Measurements from ENCODE around the gene CSTF1. TPM values are rescaled to one million over a fixed set of nuclear protein-coding genes. Genes with fewer than 3 reads are reported as not detected.

Gene CSTF1
- total and polyA plus RNA-seq, 12 donors = 5.1 to 53.1 (median 32.8) TPM

DNA sequence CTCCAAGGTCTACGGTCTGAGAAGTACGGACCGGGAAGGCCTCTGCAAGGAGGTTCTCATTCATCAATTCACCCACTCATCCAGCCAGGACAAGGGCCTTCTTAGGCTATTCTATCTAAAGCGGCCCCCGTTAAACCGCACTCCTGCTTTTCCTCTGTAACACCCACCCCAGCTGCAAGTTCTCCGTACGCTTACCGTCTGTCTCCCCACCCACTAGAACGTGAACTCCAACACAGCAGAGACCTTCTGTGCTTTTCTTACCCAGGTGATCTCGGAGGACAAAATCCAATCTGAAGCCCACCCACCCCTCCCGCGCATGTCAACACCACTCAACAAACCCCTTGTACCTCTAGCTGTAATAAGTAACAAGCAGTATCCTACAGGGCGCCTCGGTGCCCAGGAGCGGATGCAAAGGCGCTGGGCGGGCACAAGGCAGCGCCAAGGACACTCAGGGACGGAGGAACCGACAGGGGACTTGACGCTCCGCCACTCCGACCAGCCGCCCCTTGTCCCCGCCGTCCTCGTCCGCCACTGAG lies 781 bp upstream of the CSTF1 start:
- H3K27ac ChIP-seq = peak overlapping the region in 4 of 5 donors; percentile 66 to 94 (median 78)
- no peaks in the 10 kb centered on the region for H3K9me3 ChIP-seq (replicated peaks in 1 of 3)
- intact Hi-C loops (cut with DNase I) = loop anchor here (5.0 to 10.0 kb wide), 2 partner anchors 73 to 76 kb away; partner anchors contain the start of gene RTF2 (in 2 of the 2)
- H3K4me1 ChIP-seq (replicated peaks in 1 of 2) = peaks cover 11 to 29% of the 10 kb centered on the region in 2 donors
- H3K4me3 ChIP-seq = peak overlapping the region in 3 of 4 donors; percentile 62 to 83 (median 65)
- peaks cover 0 to 15% of the 10 kb centered on the region in 2 donors for H3K36me3 ChIP-seq (replicated peaks in 1 of 2)
- no peaks in the 10 kb centered on the region for H3K27me3 ChIP-seq
- WGBS, 4 donors = 0 to 2% (median 1%) methylated on average over 16 to 29 of the region's 29 CpGs
- TF ChIP-seq POLR2A (IDR thresholded peaks at IDR 0.05) = no peak
- TF ChIP-seq, protein P1, sequence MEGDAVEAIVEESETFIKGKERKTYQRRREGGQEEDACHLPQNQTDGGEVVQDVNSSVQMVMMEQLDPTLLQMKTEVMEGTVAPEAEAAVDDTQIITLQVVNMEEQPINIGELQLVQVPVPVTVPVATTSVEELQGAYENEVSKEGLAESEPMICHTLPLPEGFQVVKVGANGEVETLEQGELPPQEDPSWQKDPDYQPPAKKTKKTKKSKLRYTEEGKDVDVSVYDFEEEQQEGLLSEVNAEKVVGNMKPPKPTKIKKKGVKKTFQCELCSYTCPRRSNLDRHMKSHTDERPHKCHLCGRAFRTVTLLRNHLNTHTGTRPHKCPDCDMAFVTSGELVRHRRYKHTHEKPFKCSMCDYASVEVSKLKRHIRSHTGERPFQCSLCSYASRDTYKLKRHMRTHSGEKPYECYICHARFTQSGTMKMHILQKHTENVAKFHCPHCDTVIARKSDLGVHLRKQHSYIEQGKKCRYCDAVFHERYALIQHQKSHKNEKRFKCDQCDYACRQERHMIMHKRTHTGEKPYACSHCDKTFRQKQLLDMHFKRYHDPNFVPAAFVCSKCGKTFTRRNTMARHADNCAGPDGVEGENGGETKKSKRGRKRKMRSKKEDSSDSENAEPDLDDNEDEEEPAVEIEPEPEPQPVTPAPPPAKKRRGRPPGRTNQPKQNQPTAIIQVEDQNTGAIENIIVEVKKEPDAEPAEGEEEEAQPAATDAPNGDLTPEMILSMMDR (IDR thresholded peaks at IDR 0.05) = no peak
- peak in 1 of 7 donors; percentile 10 for DNase-seq

DNA sequence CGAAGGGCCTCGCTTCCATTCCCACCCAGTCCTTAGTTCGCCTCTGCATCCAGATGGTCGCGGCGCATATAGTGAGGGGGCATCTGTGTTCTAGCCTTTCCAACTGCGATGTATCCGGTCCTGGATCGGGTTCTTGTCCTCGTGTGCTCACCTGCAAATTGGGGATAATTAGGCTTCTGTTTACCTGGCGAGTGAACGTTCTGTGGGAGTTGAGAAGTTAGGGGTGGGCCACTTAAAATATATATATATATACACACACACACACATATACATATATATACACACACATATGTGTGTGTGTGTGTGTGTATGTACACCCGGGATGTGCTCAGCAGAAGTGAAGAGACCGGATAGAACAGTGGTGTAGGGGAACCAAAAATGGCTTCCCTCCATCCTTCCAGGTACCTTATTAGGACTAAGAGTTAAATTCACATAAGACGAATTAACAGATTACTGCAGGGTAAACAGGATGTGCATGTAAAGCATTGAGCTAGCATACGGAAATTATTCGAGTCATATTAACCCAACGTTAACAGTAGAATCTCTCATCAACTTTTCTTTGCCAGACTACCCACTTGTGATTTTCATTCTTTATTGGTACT lies 537 bp downstream of the CSTF1 start:
- no peak for DNase-seq
- no peak for TF ChIP-seq POLR2A (IDR thresholded peaks at IDR 0.05)
- TF ChIP-seq, protein P1 (IDR thresholded peaks at IDR 0.05) = no peak
- 1 to 2% (median 1%) methylated on average over 18 of the region's 18 CpGs for WGBS, 4 donors
- intact Hi-C loops (cut with DNase I) = loop anchor here (5.0 to 10.0 kb wide), 2 partner anchors 72 to 74 kb away; partner anchors contain the start of gene RTF2 (in 2 of the 2)
- Histone ChIP-seq H3K27me3 (no peaks in the 10 kb centered on the region), H3K27ac (peak overlapping the region in 4 of 5 donors; percentile 66 to 94 (median 78)), H3K9me3 (replicated peaks in 1 of 3) (no peaks in the 10 kb centered on the region), H3K4me1 (replicated peaks in 1 of 2) (peaks cover 11 to 29% of the 10 kb centered on the region in 2 donors), H3K4me3 (peak overlapping the region; percentile 17 to 83 (median 42)), H3K36me3 (replicated peaks in 1 of 2) (peaks cover 0 to 28% of the 10 kb centered on the region in 2 donors)

DNA sequence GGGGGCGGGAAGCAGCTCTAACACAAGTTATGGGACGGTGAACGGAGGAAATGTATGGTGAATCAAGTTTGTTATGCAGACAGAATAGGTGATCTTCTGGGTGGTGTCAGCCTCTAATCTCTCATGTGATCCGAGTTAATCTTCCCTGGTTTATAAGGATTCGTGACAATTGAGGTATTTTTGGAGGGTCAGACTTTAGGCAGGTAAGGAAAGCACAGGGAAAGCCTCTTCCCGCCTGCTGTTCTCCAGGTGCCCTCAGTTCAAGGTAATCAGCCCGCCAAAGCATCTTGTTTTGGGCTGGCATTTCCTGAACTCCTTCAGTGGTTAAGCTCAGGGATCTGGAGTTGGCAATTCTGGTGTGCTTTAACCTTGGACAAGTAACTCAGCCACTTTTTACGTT lies 1.2 kb downstream of the CSTF1 start:
- DNase-seq = no peak
- Histone ChIP-seq H3K4me1 (replicated peaks in 1 of 2) (peaks cover 11 to 29% of the 10 kb centered on the region in 2 donors), H3K27me3 (no peaks in the 10 kb centered on the region), H3K36me3 (replicated peaks in 1 of 2) (peaks cover 0 to 35% of the 10 kb centered on the region in 2 donors), H3K9me3 (replicated peaks in 1 of 3) (no peaks in the 10 kb centered on the region), H3K4me3 (peak overlapping the region in 1 of 4 donors; percentile 65), H3K27ac (peak overlapping the region in 1 of 5 donors; percentile 2)
- WGBS, 4 donors = 46 to 53% (median 51%) methylated on average over 8 of the region's 8 CpGs
- no peak for TF ChIP-seq POLR2A (IDR thresholded peaks at IDR 0.05)
- TF ChIP-seq, protein P1 (IDR thresholded peaks at IDR 0.05) = no peak
- intact Hi-C loops (cut with DNase I) = loop anchor here (5.0 to 10.0 kb wide), 2 partner anchors 71 to 74 kb away; partner anchors contain the start of gene RTF2 (in 2 of the 2)

DNA sequence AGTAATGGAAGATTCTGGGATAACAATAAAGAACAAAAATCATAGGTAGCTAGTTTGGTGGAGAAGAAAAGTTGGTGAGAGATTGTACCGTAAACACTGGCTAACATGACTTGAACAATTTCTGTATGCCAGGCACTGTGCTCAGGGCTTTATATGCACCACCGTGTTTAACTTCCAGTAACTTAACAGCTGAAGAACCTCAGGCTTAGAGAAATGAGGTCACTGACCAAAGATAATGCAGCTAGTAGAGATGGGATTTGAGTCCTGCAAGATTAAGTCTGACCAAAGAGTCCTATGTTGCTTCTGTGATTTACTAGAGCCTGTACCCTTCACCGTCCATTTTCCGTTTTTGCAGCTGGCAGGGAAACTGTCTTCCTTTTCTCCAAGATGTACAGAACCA lies 2.7 kb downstream of the CSTF1 start:
- intact Hi-C loops (cut with DNase I) = loop anchor here (5.0 to 10.0 kb wide), 2 partner anchors 70 to 82 kb away; partner anchors contain the start of gene RTF2 (in 1 of the 2)
- H3K9me3 ChIP-seq (replicated peaks in 1 of 3) = no peaks in the 10 kb centered on the region
- H3K27ac ChIP-seq = no peak overlapping the region
- no peak overlapping the region for H3K4me3 ChIP-seq
- no peaks in the 10 kb centered on the region for H3K27me3 ChIP-seq
- DNase-seq = no peak
- WGBS, 4 donors = 83 to 93% (median 87%) methylated on average over 4 of the region's 4 CpGs
- peaks cover 11 to 33% of the 10 kb centered on the region in 2 donors for H3K4me1 ChIP-seq (replicated peaks in 1 of 2)
- TF ChIP-seq POLR2A (IDR thresholded peaks at IDR 0.05) = no peak
- TF ChIP-seq, protein P1 (IDR thresholded peaks at IDR 0.05) = no peak
- peaks cover 0 to 48% of the 10 kb centered on the region in 2 donors for H3K36me3 ChIP-seq (replicated peaks in 1 of 2)

Measured in adrenal gland (tissue), 12 donors.